Activated T-helper 2 cell treated with anti-CD3 and anti-CD28 coated beads, Interferon-gamma antibody, Interleukin-2, Interleukin-4, amounts not matched to agents 10 μg/mL and 5 μg/mL and 100 μg/mL, durations not matched to agents 14 hours and 24 hours and 36 hours (primary cell): Measurements from ENCODE around the gene DPYSL5. TPM values are rescaled to one million over a fixed set of nuclear protein-coding genes. Genes with fewer than 3 reads are reported as not detected.

Experiments used
- DNase-seq: peaks from one replicate; pipeline ENCODE4 v3.0.0; 2021; ENCODE audit warnings: low spot score
- H3K27ac Mint-ChIP-seq: one replicate; pipeline ENCODE4 v1.8.0; 2021; ENCODE audit warnings: mixed read lengths
- H3K27me3 Mint-ChIP-seq: one replicate; pipeline ENCODE4 v1.8.0; 2021; ENCODE audit warnings: low read depth, mixed read lengths
- H3K36me3 Mint-ChIP-seq: one replicate; pipeline ENCODE4 v1.8.0; 2021; ENCODE audit warnings: low read depth, mixed read lengths
- H3K4me1 Mint-ChIP-seq: one replicate; pipeline ENCODE4 v1.8.0; 2021; ENCODE audit warnings: low read depth, mixed read lengths
- H3K4me3 Mint-ChIP-seq: one replicate; pipeline ENCODE4 v1.8.0; 2021; ENCODE audit warnings: low read depth, mild to moderate bottlenecking, moderate library complexity, mixed read lengths
- H3K9me3 Mint-ChIP-seq: one replicate; pipeline ENCODE4 v1.8.0; 2021; ENCODE audit warnings: mixed read lengths
- intact Hi-C: fragments of 100-400 bp; cut with micrococcal nuclease; formaldehyde crosslinking; loops from one replicate; pipeline ENCODE4 v1.15.1; 2023
- total RNA-seq: library from RNA; stranded (reverse); gene quantifications from 2 replicates; pipeline ENCODE4 v1.2.3, GENCODE V29; 2022

DPYSL5 gene
- total RNA-seq, 1 donor from 2014 or later = not detected

DNA sequence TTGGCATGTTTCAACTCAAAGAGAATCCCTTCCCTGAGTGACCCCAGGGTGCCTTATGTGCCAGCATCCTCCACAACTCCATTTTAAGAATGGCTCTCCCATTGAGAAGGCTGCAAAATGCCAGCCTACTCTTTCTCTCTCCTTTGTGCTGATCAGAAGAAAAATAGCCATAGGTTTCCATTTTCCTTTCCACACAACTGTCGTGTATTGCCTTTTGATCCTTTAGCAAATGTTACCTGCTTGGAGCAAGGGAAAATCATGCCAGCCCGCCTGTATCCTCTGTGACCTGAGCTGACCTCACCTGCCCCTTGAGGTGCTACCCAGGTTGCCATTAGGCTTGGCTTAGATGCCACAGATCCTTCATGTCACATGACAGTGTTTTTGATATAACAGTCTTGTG is 38.8 kb downstream of the DPYSL5 start:
- intact Hi-C loops = no loop called here
- H3K4me1 Mint-ChIP-seq = no peaks in the 10 kb centered on the region
- DNase-seq = no peak
- H3K9me3 Mint-ChIP-seq = no peaks in the 10 kb centered on the region
- peaks cover 10% of the 10 kb centered on the region for H3K27me3 Mint-ChIP-seq
- no peak overlapping the region for H3K27ac Mint-ChIP-seq
- no peak overlapping the region for H3K4me3 Mint-ChIP-seq
- H3K36me3 Mint-ChIP-seq = no peaks in the 10 kb centered on the region

GRCh38 chr2:26887151-26887550 is 39.2 kb downstream of the DPYSL5 start:
- intact Hi-C loops = no loop called here
- Mint-ChIP-seq H3K9me3 (no peaks in the 10 kb centered on the region), H3K27me3 (peaks cover 10% of the 10 kb centered on the region), H3K4me3 (no peak overlapping the region), H3K27ac (no peak overlapping the region), H3K4me1 (no peaks in the 10 kb centered on the region), H3K36me3 (no peaks in the 10 kb centered on the region)
- DNase-seq = no peak

DNA sequence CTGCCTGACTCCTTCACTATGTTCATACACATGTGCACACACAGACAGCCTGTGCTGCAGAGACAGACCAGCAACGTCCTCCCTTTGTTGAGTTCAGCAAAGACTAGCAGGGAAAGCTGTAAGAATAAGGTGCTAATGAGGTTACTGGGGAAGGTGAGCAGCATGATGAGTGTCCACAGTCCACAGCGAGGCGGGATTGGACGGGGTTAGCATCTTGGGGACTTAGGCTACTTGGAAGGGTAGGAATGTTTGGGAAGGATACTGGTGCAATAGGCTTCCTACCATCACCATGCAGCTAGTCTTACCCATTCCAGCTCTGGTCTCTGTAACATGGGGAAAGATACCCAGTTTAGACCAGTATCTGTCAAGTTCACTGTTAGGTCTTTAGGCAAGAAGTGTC is 41.9 kb downstream of the DPYSL5 start:
- Mint-ChIP-seq H3K27ac (no peak overlapping the region), H3K4me3 (no peak overlapping the region), H3K36me3 (no peaks in the 10 kb centered on the region), H3K4me1 (no peaks in the 10 kb centered on the region), H3K9me3 (no peaks in the 10 kb centered on the region), H3K27me3 (peaks cover 7% of the 10 kb centered on the region)
- intact Hi-C loops = no loop called here
- DNase-seq = no peak

DNA sequence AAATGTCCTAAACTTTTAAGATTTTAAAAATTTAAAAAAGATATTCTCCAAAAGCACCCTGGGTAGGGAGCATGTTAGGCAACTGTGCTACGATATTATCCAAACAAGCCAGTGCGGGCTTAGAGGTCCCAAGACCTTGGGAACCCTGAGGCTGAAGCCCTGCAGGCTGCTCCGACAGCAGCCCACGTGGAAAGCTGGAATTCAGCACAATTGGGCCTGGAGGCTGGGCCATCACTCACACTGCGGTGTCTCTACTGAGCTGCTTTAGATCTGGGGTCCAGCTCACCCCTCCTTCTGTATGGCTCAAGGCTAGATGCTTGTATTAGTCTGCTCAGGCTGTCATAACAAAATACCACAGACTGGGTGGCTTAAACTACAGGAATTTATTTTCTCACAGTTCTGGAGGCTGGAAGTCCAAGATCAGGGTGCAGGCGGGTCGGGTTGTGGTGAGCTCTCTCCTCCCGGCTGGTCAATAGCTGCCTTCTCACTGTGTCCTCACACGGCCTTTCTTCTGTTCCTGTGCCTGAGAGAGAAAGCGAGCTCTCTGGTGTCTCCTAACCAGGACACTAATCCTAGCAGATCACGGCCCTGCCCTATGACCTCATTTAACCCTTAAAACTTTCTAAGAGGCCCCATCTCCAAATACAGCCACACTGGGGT is 42.5 kb downstream of the DPYSL5 start:
- Mint-ChIP-seq H3K27ac (no peak overlapping the region), H3K4me1 (no peaks in the 10 kb centered on the region), H3K36me3 (no peaks in the 10 kb centered on the region), H3K9me3 (no peaks in the 10 kb centered on the region), H3K4me3 (no peak overlapping the region), H3K27me3 (peaks cover 7% of the 10 kb centered on the region)
- DNase-seq = no peak
- intact Hi-C loops = no loop called here

GRCh38 chr2:26892133-26892532 is 44.2 kb downstream of the DPYSL5 start:
- H3K9me3 Mint-ChIP-seq = no peaks in the 10 kb centered on the region
- no peak overlapping the region for H3K4me3 Mint-ChIP-seq
- no peak for DNase-seq
- peaks cover 6% of the 10 kb centered on the region for H3K27me3 Mint-ChIP-seq
- intact Hi-C loops = no loop called here
- H3K4me1 Mint-ChIP-seq = no peaks in the 10 kb centered on the region
- H3K36me3 Mint-ChIP-seq = no peaks in the 10 kb centered on the region
- no peak overlapping the region for H3K27ac Mint-ChIP-seq

DNA sequence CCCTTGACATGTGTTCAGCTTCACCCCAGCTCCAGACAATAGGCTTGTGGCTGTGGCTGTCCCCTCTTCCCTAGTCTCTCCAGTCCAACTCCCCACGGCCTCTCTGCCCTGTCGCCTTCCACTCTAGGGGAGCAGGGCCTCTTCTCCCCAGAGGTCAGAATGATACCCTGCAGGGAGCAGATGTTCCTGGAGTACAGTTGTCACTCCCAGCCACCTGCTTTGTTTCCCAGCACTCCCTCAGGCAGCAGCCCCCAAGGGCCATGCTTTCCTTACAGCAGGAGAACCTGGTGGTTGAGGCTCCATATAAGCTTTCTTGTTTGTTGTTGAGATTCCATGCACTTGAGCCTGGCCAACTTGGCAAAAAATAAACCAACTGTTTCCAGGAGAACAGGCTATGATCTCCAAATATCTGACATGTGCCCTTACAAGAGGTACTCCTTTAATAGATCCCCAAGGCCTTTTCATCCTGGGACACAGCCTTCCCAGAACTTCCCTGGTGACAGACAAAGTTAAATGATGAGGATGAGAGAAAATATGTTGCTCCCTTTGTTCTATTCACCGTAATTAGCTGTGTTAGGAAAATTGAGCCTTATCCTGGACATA is 45.1 kb downstream of the DPYSL5 start:
- H3K4me1 Mint-ChIP-seq = no peaks in the 10 kb centered on the region
- no peak overlapping the region for H3K4me3 Mint-ChIP-seq
- H3K9me3 Mint-ChIP-seq = no peaks in the 10 kb centered on the region
- intact Hi-C loops = no loop called here
- H3K36me3 Mint-ChIP-seq = no peaks in the 10 kb centered on the region
- no peak overlapping the region for H3K27ac Mint-ChIP-seq
- no peak for DNase-seq
- peaks cover 6% of the 10 kb centered on the region for H3K27me3 Mint-ChIP-seq

DNA sequence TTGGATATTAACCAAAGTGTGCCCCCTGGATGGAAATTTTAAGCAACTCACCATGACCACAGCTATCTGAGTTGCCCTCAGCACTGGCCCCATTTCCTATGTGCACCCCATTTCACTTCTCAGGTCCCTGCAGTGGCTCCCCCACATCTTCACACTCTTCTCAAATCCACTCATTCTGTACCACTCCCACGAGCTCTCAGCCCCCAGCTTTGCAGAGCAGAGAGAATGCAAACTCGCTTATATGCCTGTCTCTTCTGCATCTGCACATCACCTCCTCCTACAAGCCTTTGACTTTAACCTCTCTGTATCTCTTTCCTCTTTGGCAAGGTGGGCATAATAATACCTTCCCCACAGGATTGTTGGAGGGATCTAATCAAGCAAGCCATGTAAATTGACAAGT is 46.2 kb downstream of the DPYSL5 start:
- Mint-ChIP-seq H3K9me3 (no peaks in the 10 kb centered on the region), H3K4me1 (no peaks in the 10 kb centered on the region), H3K27ac (no peak overlapping the region), H3K36me3 (no peaks in the 10 kb centered on the region), H3K4me3 (no peak overlapping the region), H3K27me3 (peaks cover 6% of the 10 kb centered on the region)
- intact Hi-C loops = no loop called here
- no peak for DNase-seq

DNA sequence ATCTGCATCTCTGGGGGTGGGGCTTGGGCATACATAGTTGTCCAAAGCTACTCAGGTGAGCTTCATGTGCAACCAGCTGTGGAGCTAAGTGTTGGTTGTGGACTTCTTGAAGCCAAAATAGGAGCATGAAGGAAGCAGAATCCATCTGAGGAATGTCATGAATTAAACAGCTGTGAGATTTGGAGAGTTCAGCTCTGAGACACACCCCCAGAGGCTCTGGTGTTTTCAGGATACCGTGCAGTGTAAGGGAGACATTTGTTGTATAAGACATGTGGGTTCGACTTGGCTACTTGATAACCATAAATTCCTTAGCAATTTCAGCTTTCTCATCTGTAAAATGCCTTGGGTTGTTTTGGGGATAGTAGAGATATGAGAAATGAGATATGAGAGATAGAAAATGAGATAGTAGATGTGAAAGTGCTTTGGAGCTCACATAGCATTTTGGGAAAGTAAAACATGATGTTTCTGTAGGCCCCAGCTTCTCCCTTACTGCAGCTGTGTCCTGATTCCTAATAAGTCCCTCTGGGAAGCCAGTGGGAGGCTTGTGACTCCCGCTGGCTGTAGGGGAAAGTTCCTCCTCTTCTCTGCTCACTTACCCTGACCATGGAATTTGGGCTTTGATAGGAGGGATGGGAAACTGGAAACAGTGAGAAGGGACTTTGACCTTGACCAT is 50.0 kb downstream of the DPYSL5 start:
- intact Hi-C loops = no loop called here
- Mint-ChIP-seq H3K4me1 (no peaks in the 10 kb centered on the region), H3K27ac (no peak overlapping the region), H3K4me3 (no peak overlapping the region), H3K27me3 (peaks cover 4% of the 10 kb centered on the region), H3K36me3 (no peaks in the 10 kb centered on the region), H3K9me3 (no peaks in the 10 kb centered on the region)
- DNase-seq = no peak

GRCh38 chr2:26898480-26899078 is 50.6 kb downstream of the DPYSL5 start:
- H3K27ac Mint-ChIP-seq = no peak overlapping the region
- peaks cover 4% of the 10 kb centered on the region for H3K27me3 Mint-ChIP-seq
- H3K4me3 Mint-ChIP-seq = no peak overlapping the region
- no peaks in the 10 kb centered on the region for H3K36me3 Mint-ChIP-seq
- DNase-seq = no peak
- no peaks in the 10 kb centered on the region for H3K9me3 Mint-ChIP-seq
- H3K4me1 Mint-ChIP-seq = no peaks in the 10 kb centered on the region
- intact Hi-C loops = no loop called here

GRCh38 chr2:26899500-26900164 is 51.7 kb downstream of the DPYSL5 start:
- Mint-ChIP-seq H3K9me3 (no peaks in the 10 kb centered on the region), H3K36me3 (no peaks in the 10 kb centered on the region), H3K27ac (no peak overlapping the region), H3K4me1 (no peaks in the 10 kb centered on the region), H3K4me3 (no peak overlapping the region), H3K27me3 (peaks cover 4% of the 10 kb centered on the region)
- intact Hi-C loops = no loop called here
- DNase-seq = no peak

- H3K4me3 Mint-ChIP-seq = no peak overlapping the region
- intact Hi-C loops = no loop called here
- DNase-seq = no peak
- H3K27ac Mint-ChIP-seq = no peak overlapping the region
- H3K9me3 Mint-ChIP-seq = no peaks in the 10 kb centered on the region
- H3K4me1 Mint-ChIP-seq = no peaks in the 10 kb centered on the region
- peaks cover 4% of the 10 kb centered on the region for H3K27me3 Mint-ChIP-seq
- H3K36me3 Mint-ChIP-seq = no peaks in the 10 kb centered on the region
Measured at GRCh38 chr2:26900831-26901321, 52.9 kb downstream of the DPYSL5 start.

DNA sequence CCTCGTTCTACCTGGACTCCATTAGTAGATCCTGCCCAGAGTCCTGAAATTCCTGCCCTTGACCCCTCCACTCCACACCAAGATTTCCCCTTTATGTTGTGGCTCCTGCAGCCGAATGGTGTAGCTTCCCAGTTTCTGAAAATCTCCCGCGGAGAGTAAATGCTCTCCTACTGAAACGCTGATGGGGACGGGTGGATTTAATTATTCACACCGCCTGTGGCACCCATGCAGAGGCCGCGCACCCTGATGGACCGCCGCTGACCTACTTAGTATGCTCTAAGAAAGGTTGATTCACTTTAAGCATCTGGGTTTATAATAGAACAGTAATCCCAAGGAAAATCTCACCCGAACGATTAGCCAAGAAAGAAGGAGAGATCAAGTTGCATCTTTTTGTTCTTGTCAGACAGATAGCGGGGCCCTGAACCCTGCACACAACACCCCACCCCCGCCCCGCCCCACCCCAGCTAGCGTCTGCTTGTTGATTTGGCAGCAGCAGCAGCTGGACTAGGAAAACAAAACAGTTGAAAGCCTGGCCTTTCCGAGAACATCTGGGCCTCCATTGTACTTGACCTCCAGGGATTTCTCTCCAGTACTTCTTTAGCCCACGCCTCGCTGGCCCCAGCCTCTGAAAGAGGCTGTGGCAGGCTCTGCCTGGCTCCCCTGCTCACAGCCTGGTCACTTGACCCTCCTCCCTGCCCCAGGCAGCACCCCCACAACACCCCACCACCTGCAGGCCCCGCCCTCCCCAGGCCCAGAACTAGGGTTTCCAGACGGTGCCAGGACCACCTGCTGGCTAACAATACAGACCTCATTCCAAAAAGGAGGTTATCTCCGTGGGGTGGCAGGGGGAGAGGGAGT is 53.6 kb downstream of the DPYSL5 start:
- H3K4me3 Mint-ChIP-seq = no peak overlapping the region
- H3K27ac Mint-ChIP-seq = no peak overlapping the region
- peaks cover 4% of the 10 kb centered on the region for H3K27me3 Mint-ChIP-seq
- DNase-seq = no peak
- H3K36me3 Mint-ChIP-seq = no peaks in the 10 kb centered on the region
- no peaks in the 10 kb centered on the region for H3K9me3 Mint-ChIP-seq
- intact Hi-C loops = no loop called here
- H3K4me1 Mint-ChIP-seq = no peaks in the 10 kb centered on the region
